H1 (cell line): ENCODE data around the gene HLA-DOB. TPM values are rescaled to one million over a fixed set of nuclear protein-coding genes. Genes with fewer than 3 reads are reported as not detected.

Experiments used
- CTCF ChIA-PET: fragments of 300-600 bp; sonication (Branson Sonifier 250); formaldehyde crosslinking; loops from one replicate; lab custom pipeline; 2021; ENCODE audit not compliant: partially characterized antibody; lab: Charles Lee
- POLR2A ChIA-PET: fragments of 300-600 bp; sonication (Branson Sonifier 250); formaldehyde crosslinking; loops from one replicate; lab custom pipeline; 2021; ENCODE audit warnings: inconsistent platforms; ENCODE audit not compliant: partially characterized antibody; lab: Charles Lee
- DNase-seq, 2 experiments: peaks; one replicate each; pipeline versions ENCODE4 v3.0.0 to v3.0.0-alpha.2; 2010 to 2022; ENCODE audit warnings: low spot score in 2 of 2, low read depth in 1 of 2, mixed read lengths in 1 of 2
- FAIRE-seq: peaks from 2 replicates; lab custom pipeline; 2011; peaks lifted over from hg19 to GRCh38; lab: Jason Lieb, UNC
- H2AFZ ChIP-seq: 2 replicates; pipeline ENCODE4 v1.8.1; 2012; ENCODE audit warnings: low read length, inconsistent platforms
- H2AK5ac ChIP-seq: 2 replicates; pipeline ENCODE4 v1.6.1; 2013; ENCODE audit warnings: low read depth, low read length
- H2BK120ac ChIP-seq: replicated peaks from 2 replicates; pipeline ENCODE3; 2013; ENCODE audit warnings: low read depth, low read length, inconsistent platforms
- H2BK12ac ChIP-seq: 2 replicates; pipeline ENCODE4 v1.6.1; 2013; ENCODE audit warnings: low read depth, low read length
- H2BK15ac ChIP-seq: 2 replicates; pipeline ENCODE4 v1.6.1; 2013; ENCODE audit warnings: low read length
- H2BK20ac ChIP-seq: 2 replicates; pipeline ENCODE4 v1.6.1; 2013; ENCODE audit warnings: low read length
- H2BK5ac ChIP-seq: 2 replicates; pipeline ENCODE4 v1.6.1; 2013; ENCODE audit warnings: low read depth, low read length
- H3K14ac ChIP-seq: 2 replicates; pipeline ENCODE4 v1.6.1; 2013; ENCODE audit warnings: inconsistent platforms; ENCODE audit not compliant: insufficient read length
- H3K18ac ChIP-seq: 2 replicates; pipeline ENCODE4 v1.6.1; 2013; ENCODE audit warnings: low read length; ENCODE audit errors: extremely low read depth
- H3K23ac ChIP-seq: 2 replicates; pipeline ENCODE4 v1.6.1; 2013; ENCODE audit warnings: inconsistent platforms; ENCODE audit not compliant: insufficient read length
- H3K23me2 ChIP-seq: 2 replicates; pipeline ENCODE4 v1.6.1; 2013; ENCODE audit warnings: low read depth, low read length
- H3K27ac ChIP-seq: 2 replicates; pipeline ENCODE4 v1.6.1; 2011; ENCODE audit warnings: low read depth, low read length, inconsistent platforms
- H3K27me3 ChIP-seq, 4 experiments: replicated peaks in 1 of 4; 1 replicate in 1 of 4; 2 replicates in 3 of 4; pipeline versions ENCODE4 v1.6.1 to v1.8.1; 2011 to 2013; ENCODE audit warnings: low read length in 3 of 4, mild to moderate bottlenecking in 3 of 4, inconsistent platforms in 2 of 4, mixed read lengths in 2 of 4, moderate library complexity in 1 of 4; ENCODE audit not compliant: control insufficient read depth in 3 of 4, insufficient read depth in 3 of 4; ENCODE audit errors: extremely low read depth in 1 of 4
- H3K36me3 ChIP-seq, 4 experiments: 2 replicates each; pipeline versions ENCODE4 v1.6.1 to v1.8.1; 2011 to 2013; ENCODE audit warnings: mild to moderate bottlenecking in 4 of 4, low read length in 3 of 4, moderate library complexity in 2 of 4, control low read depth in 1 of 4, inconsistent platforms in 1 of 4; ENCODE audit not compliant: insufficient read depth in 4 of 4, control insufficient read depth in 2 of 4
- H3K4ac ChIP-seq: replicated peaks from 2 replicates; pipeline ENCODE3; 2013; ENCODE audit warnings: low read length, low read depth, mixed read lengths, inconsistent platforms; ENCODE audit not compliant: insufficient read length
- H3K4me1 ChIP-seq, 4 experiments: replicated peaks in 1 of 4; 1 replicate in 1 of 4; 2 replicates in 3 of 4; pipeline versions ENCODE4 v1.6.1 to v1.8.1; 2011 to 2013; ENCODE audit warnings: low read length in 3 of 4, inconsistent platforms in 2 of 4, mixed read lengths in 1 of 4; ENCODE audit not compliant: insufficient read depth in 4 of 4, control insufficient read depth in 3 of 4
- H3K4me2 ChIP-seq, 2 experiments: 2 replicates each; pipeline versions ENCODE4 v1.6.1 to v1.8.1; 2011 to 2013; ENCODE audit warnings: low read depth in 2 of 2, low read length in 2 of 2, control low read depth in 1 of 2, inconsistent platforms in 1 of 2, mild to moderate bottlenecking in 1 of 2; ENCODE audit not compliant: insufficient read depth in 1 of 2
- H3K4me3 ChIP-seq, 4 experiments: fragments of 200-600, 300-600 bp in 1 of 4; sonication (generic), shearing (Covaris generic), sonication (Bioruptor Twin) in 1 of 4; 2 replicates each; pipeline versions ENCODE4 v1.5.1 to v1.8.1; 2011 to 2016; ENCODE audit warnings: low read length in 4 of 4, low read depth in 3 of 4, control low read depth in 2 of 4, inconsistent platforms in 2 of 4, mild to moderate bottlenecking in 2 of 4, mixed read lengths in 1 of 4, moderate library complexity in 1 of 4; ENCODE audit not compliant: insufficient read depth in 2 of 4; ENCODE audit errors: extremely low read depth in 1 of 4
- H3K56ac ChIP-seq: replicated peaks from 2 replicates; pipeline ENCODE3; 2013; ENCODE audit warnings: low read depth, mild to moderate bottlenecking, mixed read lengths, low read length, inconsistent platforms; ENCODE audit not compliant: insufficient read length
- H3K79me1 ChIP-seq: 2 replicates; pipeline ENCODE4 v1.6.1; 2013; ENCODE audit warnings: low read depth, low read length, control low read depth
- H3K79me2 ChIP-seq, 2 experiments: 2 replicates each; pipeline versions ENCODE4 v1.6.1 to v1.8.1; 2012 to 2013; ENCODE audit warnings: low read length in 2 of 2, mild to moderate bottlenecking in 2 of 2, inconsistent platforms in 1 of 2; ENCODE audit not compliant: insufficient read depth in 2 of 2, control insufficient read depth in 1 of 2
- H3K9ac ChIP-seq, 4 experiments: replicated peaks in 1 of 4; 1 replicate in 1 of 4; 2 replicates in 3 of 4; pipeline versions ENCODE4 v1.6.1 to v1.8.1; 2011 to 2013; ENCODE audit warnings: low read depth in 3 of 4, low read length in 3 of 4, control low read depth in 2 of 4, mild to moderate bottlenecking in 2 of 4, moderate library complexity in 2 of 4, inconsistent platforms in 1 of 4; ENCODE audit errors: extremely low read depth in 1 of 4
- H3K9me3 ChIP-seq, 2 experiments: 2 replicates each; pipeline versions ENCODE4 v1.6.1 to v1.8.1; 2012 to 2013; ENCODE audit warnings: mild to moderate bottlenecking in 2 of 2, moderate library complexity in 2 of 2, control low read depth in 1 of 2, inconsistent platforms in 1 of 2, low read depth in 1 of 2, low read length in 1 of 2, mixed read lengths in 1 of 2; ENCODE audit not compliant: insufficient read depth in 2 of 2
- H4K20me1 ChIP-seq, 2 experiments: replicated peaks in 1 of 2; 2 replicates each; pipeline versions ENCODE3 to v1.8.1; 2011 to 2013; ENCODE audit warnings: inconsistent platforms in 2 of 2, low read length in 2 of 2, mild to moderate bottlenecking in 1 of 2; ENCODE audit not compliant: insufficient read depth in 2 of 2, control insufficient read depth in 1 of 2
- H4K5ac ChIP-seq: 2 replicates; pipeline ENCODE4 v1.6.1; 2013; ENCODE audit warnings: low read length, low read depth, mixed read lengths, inconsistent platforms; ENCODE audit not compliant: insufficient read length
- H4K8ac ChIP-seq: 2 replicates; pipeline ENCODE4 v1.8.0; 2013; ENCODE audit warnings: mild to moderate bottlenecking, moderate library complexity, low read length, inconsistent platforms; ENCODE audit not compliant: insufficient read depth; ENCODE audit errors: extremely low read depth
- H4K91ac ChIP-seq: replicated peaks from 2 replicates; pipeline ENCODE3; 2013; ENCODE audit warnings: low read length, mixed read lengths, inconsistent platforms; ENCODE audit not compliant: insufficient read length
- BACH1 ChIP-seq: IDR thresholded peaks from 2 replicates; pipeline ENCODE4 v1.6.1; 2012; ENCODE audit warnings: low read length, improper control_type of control experiment
- KDM4A ChIP-seq: IDR thresholded peaks from one replicate; pipeline ENCODE4 v1.7.1; 2012; ENCODE audit warnings: low read depth, mild to moderate bottlenecking, moderate library complexity, low read length, inconsistent platforms; ENCODE audit not compliant: severe bottlenecking
- WGBS, 2 experiments: shearing (Covaris generic) in 1 of 2; methylation state at CpG; one replicate each; pipeline versions ENCODE4 v1.1.6 to v1.1.7; 2013 to 2015; ENCODE audit warnings: low lambda C conversion rate in 2 of 2, mixed read lengths in 2 of 2, inconsistent platforms in 1 of 2, low coverage in 1 of 2, missing lambda C conversion rate in 1 of 2; ENCODE audit not compliant: insufficient replicate concordance in 2 of 2, insufficient coverage in 1 of 2, insufficient read length in 1 of 2; ENCODE audit errors: extremely low coverage in 1 of 2, missing lambda C conversion rate in 1 of 2; 5-methylcytosine and 5-hydroxymethylcytosine counted together
- polyA plus RNA-seq, 7 experiments: library from polyadenylated mRNA; depleted of rRNA in 3 of 7; stranded (reverse) in 5 of 7; unstranded in 2 of 7; fragments of >200 nt in 5 of 7; fragments of 200-250 nt in 2 of 7; gene quantifications; 1 replicate in 5 of 7; 2 replicates in 1 of 7; 4 replicates in 1 of 7; pipeline versions ENCODE4 v1.2.1 to v1.2.3, GENCODE V29; 2011 to 2013; ENCODE audit warnings: missing spikeins in 2 of 7, mixed read lengths in 2 of 7
- total RNA-seq: library from RNA; stranded (reverse); fragmentation: NEBNext Ultra II Directional; extraction: Animal tissue kit (Norgen Biotek cat#: 25700); gene quantifications from 2 replicates; pipeline ENCODE4 v1.2.1, GENCODE V29; 2021

The HLA-DOB gene
- total and polyA plus RNA-seq, 2 of the 8 experiments (the other 6 are each of a cell fraction or from before 2014, with no cell fraction given) = 0.35 TPM; not detected in 1

- H3K79me2 ChIP-seq = no peaks in the 10 kb centered on the region
- TF ChIP-seq BACH1 = no peak
- peak; percentile 1 for TF ChIP-seq KDM4A
- TF ChIP-seq, all 59 proteins: peak for 1
- Histone ChIP-seq H2BK12ac (no peak overlapping the region), H3K36me3 (peaks cover 0 to 5% (median 0%) of the 10 kb centered on the region in 4 experiments; a peak in 5 of 8 replicates), H3K56ac (no peak overlapping the region), H4K91ac (no peak overlapping the region), H4K20me1 (peaks cover 0 to 2% of the 10 kb centered on the region in 2 experiments), H2AK5ac (no peak overlapping the region), H3K14ac (no peak overlapping the region), H3K4me1 (peaks cover 0 to 3% (median 0%) of the 10 kb centered on the region in 4 experiments; a peak in 2 of 7 replicates), H2AFZ (no peak overlapping the region), H3K23ac (no peak overlapping the region), H3K9me3 (no peaks in the 10 kb centered on the region), H3K27ac (no peak overlapping the region), H3K27me3 (peaks cover 0 to 11% (median 10%) of the 10 kb centered on the region in 4 experiments; a peak in 4 of 7 replicates), H3K23me2 (peaks cover 13% of the 10 kb centered on the region), H3K4me2 (peak overlapping the region in 1 of 2 experiments; percentile 92; a peak in 1 of 4 replicates), H3K18ac (no peak overlapping the region), H2BK20ac (no peak overlapping the region), H3K4ac (no peak overlapping the region), H4K5ac (no peak overlapping the region), H2BK5ac (no peak overlapping the region), H2BK15ac (no peak overlapping the region), H4K8ac (no peak overlapping the region), H3K4me3 (peak overlapping the region in 1 of 4 experiments; percentile 93; a peak in 1 of 8 replicates), H3K79me1 (no peaks in the 10 kb centered on the region), H3K9ac (no peak overlapping the region), H2BK120ac (no peak overlapping the region)
- POLR2A ChIA-PET = interaction anchor here (1.4 to 3.0 kb wide), 5 partner anchors 8 to 127 kb away, joined by 4 to 25 read pairs (median 5); partner anchors contain the start of genes PSMB9 and TAP1
- no peak for FAIRE-seq
- DNase-seq = no peak
- 96% methylated on average over 9 of the region's 10 CpGs; no CpG with 5 or more reads in 1 of the 2 experiments for WGBS, 2 experiments
- CTCF ChIA-PET = interaction anchor here (0.6 to 11.2 kb wide), 13 partner anchors 10 to 432 kb away, joined by 3 to 402 read pairs (median 5); partner anchors contain the start of genes HLA-DMA, PSMB9 and TAP1
These were observed 28.6 kb upstream of the HLA-DOB start for GRCh38 chr6:32845384-32845884.
